Measurements from ENCODE around the gene TBP. TPM values are rescaled to one million over a fixed set of nuclear protein-coding genes. Genes with fewer than 3 reads are reported as not detected.

Gene TBP
- total RNA-seq, 1 experiment from 2014 or later, result 20.6 TPM

GRCh38 chr6:170537329-170537728, 16.8 kb upstream of the TBP start:
- CTCF ChIA-PET, result no interaction called here
- ATAC-seq (no peak), DNase-seq (ENCODE audit: low spot score) (no peak)

GRCh38 chr6:170542031-170542719, 12.0 kb upstream of the TBP start:
- Mint-ChIP-seq H3K4me3 (no peak overlapping the region), H3K27me3 (ENCODE audit: low read depth) (no peaks in the 10 kb centered on the region), H3K9me3 (no peaks in the 10 kb centered on the region), H3K4me1 (no peaks in the 10 kb centered on the region), H3K27ac (no peak overlapping the region), H3K36me3 (peaks cover 89% of the 10 kb centered on the region)
- DNase-seq (ENCODE audit: low spot score), result no peak
- TF ChIP-seq SMAD3 (CRISPR knock-in tag; IDR thresholded peaks at IDR 0.05; ENCODE audit: borderline replicate concordance) (no peak), ZNF423 (CRISPR knock-in tag; IDR thresholded peaks at IDR 0.05) (no peak), HMGA2 (CRISPR knock-in tag; IDR thresholded peaks at IDR 0.05) (no peak), FOXJ3 (CRISPR knock-in tag; IDR thresholded peaks at IDR 0.05; ENCODE audit: borderline replicate concordance) (no peak), ZNF317 (CRISPR knock-in tag; IDR thresholded peaks at IDR 0.05; ENCODE audit: borderline replicate concordance, low read depth) (no peak), IRF2 (CRISPR knock-in tag; IDR thresholded peaks at IDR 0.05; ENCODE audit: borderline replicate concordance, low read depth) (no peak), ATF1 (CRISPR knock-in tag; IDR thresholded peaks at IDR 0.05) (no peak), AR (CRISPR knock-in tag; IDR thresholded peaks at IDR 0.05) (no peak), CDX4 (CRISPR knock-in tag; IDR thresholded peaks at IDR 0.05; ENCODE audit: borderline replicate concordance) (no peak)
- TF ChIP-seq, protein P1, sequence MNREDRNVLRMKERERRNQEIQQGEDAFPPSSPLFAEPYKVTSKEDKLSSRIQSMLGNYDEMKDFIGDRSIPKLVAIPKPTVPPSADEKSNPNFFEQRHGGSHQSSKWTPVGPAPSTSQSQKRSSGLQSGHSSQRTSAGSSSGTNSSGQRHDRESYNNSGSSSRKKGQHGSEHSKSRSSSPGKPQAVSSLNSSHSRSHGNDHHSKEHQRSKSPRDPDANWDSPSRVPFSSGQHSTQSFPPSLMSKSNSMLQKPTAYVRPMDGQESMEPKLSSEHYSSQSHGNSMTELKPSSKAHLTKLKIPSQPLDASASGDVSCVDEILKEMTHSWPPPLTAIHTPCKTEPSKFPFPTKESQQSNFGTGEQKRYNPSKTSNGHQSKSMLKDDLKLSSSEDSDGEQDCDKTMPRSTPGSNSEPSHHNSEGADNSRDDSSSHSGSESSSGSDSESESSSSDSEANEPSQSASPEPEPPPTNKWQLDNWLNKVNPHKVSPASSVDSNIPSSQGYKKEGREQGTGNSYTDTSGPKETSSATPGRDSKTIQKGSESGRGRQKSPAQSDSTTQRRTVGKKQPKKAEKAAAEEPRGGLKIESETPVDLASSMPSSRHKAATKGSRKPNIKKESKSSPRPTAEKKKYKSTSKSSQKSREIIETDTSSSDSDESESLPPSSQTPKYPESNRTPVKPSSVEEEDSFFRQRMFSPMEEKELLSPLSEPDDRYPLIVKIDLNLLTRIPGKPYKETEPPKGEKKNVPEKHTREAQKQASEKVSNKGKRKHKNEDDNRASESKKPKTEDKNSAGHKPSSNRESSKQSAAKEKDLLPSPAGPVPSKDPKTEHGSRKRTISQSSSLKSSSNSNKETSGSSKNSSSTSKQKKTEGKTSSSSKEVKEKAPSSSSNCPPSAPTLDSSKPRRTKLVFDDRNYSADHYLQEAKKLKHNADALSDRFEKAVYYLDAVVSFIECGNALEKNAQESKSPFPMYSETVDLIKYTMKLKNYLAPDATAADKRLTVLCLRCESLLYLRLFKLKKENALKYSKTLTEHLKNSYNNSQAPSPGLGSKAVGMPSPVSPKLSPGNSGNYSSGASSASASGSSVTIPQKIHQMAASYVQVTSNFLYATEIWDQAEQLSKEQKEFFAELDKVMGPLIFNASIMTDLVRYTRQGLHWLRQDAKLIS (CRISPR knock-in tag; IDR thresholded peaks at IDR 0.05; ENCODE audit: borderline replicate concordance), result no peak
- TF ChIP-seq, protein P2, sequence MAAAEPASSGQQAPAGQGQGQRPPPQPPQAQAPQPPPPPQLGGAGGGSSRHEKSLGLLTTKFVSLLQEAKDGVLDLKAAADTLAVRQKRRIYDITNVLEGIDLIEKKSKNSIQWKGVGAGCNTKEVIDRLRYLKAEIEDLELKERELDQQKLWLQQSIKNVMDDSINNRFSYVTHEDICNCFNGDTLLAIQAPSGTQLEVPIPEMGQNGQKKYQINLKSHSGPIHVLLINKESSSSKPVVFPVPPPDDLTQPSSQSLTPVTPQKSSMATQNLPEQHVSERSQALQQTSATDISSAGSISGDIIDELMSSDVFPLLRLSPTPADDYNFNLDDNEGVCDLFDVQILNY (CRISPR knock-in tag; IDR thresholded peaks at IDR 0.05), result no peak
- ATAC-seq, result no peak
- ChIA-PET POLR2A (no interaction called here), CTCF (no interaction called here)

More at GRCh38 chr6:170537329-170537728, 16.8 kb upstream of the TBP start:
- Mint-ChIP-seq H3K9me3 (no peaks in the 10 kb centered on the region), H3K4me1 (no peaks in the 10 kb centered on the region), H3K27ac (no peak overlapping the region), H3K4me3 (no peak overlapping the region), H3K36me3 (peaks cover 81% of the 10 kb centered on the region), H3K27me3 (ENCODE audit: low read depth) (no peaks in the 10 kb centered on the region)
- POLR2A ChIA-PET, result no interaction called here
- no peak for TF ChIP-seq MYBL2 (CRISPR knock-in tag; IDR thresholded peaks at IDR 0.05)
- TF ChIP-seq, protein P3, sequence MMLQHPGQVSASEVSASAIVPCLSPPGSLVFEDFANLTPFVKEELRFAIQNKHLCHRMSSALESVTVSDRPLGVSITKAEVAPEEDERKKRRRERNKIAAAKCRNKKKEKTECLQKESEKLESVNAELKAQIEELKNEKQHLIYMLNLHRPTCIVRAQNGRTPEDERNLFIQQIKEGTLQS (CRISPR knock-in tag; conservative IDR thresholded peaks at IDR 0.05), result no peak
